Duodenal mucosa (tissue), 2 donors: ENCODE data around the gene CCL28.

Source experiments
- H3K27ac ChIP-seq: one replicate; pipeline ENCODE4 v1.7.0; 2013; ENCODE audit warnings: low read depth, low read length
- H3K27me3 ChIP-seq, 2 donors: one replicate each; pipeline ENCODE4 v1.7.0; 2013; ENCODE audit warnings: low read length in 2 of 2, control low read depth in 1 of 2; ENCODE audit not compliant: insufficient read depth in 2 of 2, control insufficient read depth in 1 of 2
- H3K36me3 ChIP-seq, 2 donors: one replicate each; pipeline ENCODE4 v1.7.0; 2013; ENCODE audit warnings: low read length in 2 of 2, control low read depth in 1 of 2; ENCODE audit not compliant: insufficient read depth in 2 of 2, control insufficient read depth in 1 of 2
- H3K4me1 ChIP-seq, 2 donors: one replicate each; pipeline ENCODE4 v1.7.0; 2013; ENCODE audit warnings: low read length in 2 of 2, control low read depth in 1 of 2; ENCODE audit not compliant: insufficient read depth in 2 of 2, control insufficient read depth in 1 of 2
- H3K4me3 ChIP-seq, 2 donors: one replicate each; pipeline ENCODE4 v1.7.0; 2013; ENCODE audit warnings: low read length in 2 of 2, low read depth in 1 of 2
- H3K9ac ChIP-seq, 2 donors: one replicate each; pipeline ENCODE4 v1.7.0; 2013; ENCODE audit warnings: low read length in 2 of 2, low read depth in 1 of 2
- H3K9me3 ChIP-seq, 2 donors: one replicate each; pipeline ENCODE4 v1.7.0; 2013; ENCODE audit warnings: low read length in 2 of 2, control low read depth in 1 of 2; ENCODE audit not compliant: control insufficient read depth in 1 of 2

The CCL28 gene

DNA sequence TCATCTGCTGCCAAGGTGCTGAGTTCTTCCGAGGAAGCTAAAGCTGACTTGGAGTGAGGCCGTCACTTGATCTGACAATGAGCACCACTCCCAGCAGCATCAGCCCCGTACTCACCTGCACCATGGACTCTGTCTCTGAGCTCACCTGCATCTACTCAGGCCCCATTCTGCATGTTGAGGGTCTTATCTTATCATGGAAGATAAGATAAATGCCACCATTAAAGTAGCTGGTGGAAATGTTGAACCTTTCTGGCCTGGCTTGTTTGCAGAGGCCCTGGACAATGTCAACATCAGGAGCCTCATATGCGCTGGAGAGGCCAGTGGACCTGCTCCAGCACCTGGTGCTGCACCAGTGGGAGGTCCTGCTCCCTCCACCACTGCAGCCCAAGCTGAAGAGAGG lies 64.0 kb downstream of the CCL28 start:
- Histone ChIP-seq H3K4me1 (no peaks in the 10 kb centered on the region), H3K9me3 (no peaks in the 10 kb centered on the region), H3K36me3 (no peaks in the 10 kb centered on the region), H3K27me3 (no peaks in the 10 kb centered on the region), H3K27ac (no peak overlapping the region), H3K4me3 (no peak overlapping the region), H3K9ac (no peak overlapping the region)

DNA sequence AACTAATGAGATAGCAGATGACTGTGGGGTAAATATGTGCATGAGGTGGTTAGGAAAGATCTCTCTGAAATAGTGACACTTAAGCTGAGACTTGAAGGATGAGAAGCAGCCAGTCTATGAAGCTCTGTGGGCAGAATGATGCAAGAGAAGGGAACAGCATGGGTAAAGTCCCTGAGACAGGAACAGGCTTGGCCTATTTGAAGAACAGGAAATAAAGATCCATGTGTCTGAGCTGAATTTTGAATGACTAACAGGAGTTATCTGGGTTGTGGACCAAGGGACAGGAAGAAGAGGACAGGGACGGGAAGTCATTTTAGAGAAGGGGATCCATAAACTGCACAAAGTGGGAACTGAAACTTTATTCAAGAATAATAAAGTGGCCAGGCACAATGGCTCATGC lies 73.3 kb downstream of the CCL28 start:
- Histone ChIP-seq H3K27ac (no peak overlapping the region), H3K4me3 (no peak overlapping the region), H3K4me1 (no peaks in the 10 kb centered on the region), H3K36me3 (no peaks in the 10 kb centered on the region), H3K9ac (no peak overlapping the region), H3K27me3 (no peaks in the 10 kb centered on the region), H3K9me3 (peaks cover 7 to 13% of the 10 kb centered on the region in 2 donors)

DNA sequence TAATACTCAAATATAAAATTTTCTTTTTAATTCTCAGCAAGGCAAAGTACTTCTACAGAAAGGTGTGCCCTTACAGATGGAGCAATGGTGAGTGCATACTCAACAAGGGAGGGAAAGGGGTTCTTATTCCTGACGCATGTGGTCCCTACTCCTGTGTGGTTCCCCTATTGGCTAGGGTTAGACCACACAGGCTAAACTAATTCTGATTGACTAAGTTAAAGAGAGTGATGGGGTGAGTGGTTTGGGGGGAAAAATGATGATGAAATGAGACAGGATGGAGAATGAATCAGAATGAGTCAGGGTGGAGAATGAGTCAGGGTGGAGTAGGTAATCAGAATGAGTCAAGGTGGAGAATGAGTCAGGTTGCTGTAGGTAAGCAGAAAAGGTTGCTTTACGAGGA lies 76.0 kb downstream of the CCL28 start:
- H3K27me3 ChIP-seq = no peaks in the 10 kb centered on the region
- H3K36me3 ChIP-seq = no peaks in the 10 kb centered on the region
- H3K9ac ChIP-seq = no peak overlapping the region
- H3K4me1 ChIP-seq = no peaks in the 10 kb centered on the region
- H3K4me3 ChIP-seq = no peak overlapping the region
- peaks cover 7 to 13% of the 10 kb centered on the region in 2 donors for H3K9me3 ChIP-seq
- no peak overlapping the region for H3K27ac ChIP-seq

DNA sequence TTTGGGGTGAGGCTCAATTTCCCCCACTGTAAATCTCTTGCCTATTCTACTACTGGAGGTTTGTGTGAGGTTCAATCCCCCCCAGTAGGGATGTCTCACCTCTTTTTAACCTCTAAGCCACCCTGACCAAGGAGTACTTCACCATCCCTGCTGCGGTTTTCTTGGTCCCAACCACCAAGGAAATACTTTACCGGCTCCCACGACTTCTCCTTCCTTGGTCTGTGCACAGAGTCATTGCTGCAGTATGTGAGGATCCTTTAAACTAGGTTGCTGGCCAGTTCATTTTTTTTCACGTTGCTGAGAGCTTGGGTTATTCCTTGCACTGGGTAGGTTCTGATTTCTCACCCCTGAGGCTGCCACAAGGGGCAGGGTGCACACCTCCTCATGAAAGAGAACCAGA lies 76.5 kb downstream of the CCL28 start:
- H3K27ac ChIP-seq = no peak overlapping the region
- peaks cover 3 to 10% of the 10 kb centered on the region in 2 donors for H3K9me3 ChIP-seq
- no peak overlapping the region for H3K4me3 ChIP-seq
- H3K36me3 ChIP-seq = no peaks in the 10 kb centered on the region
- no peaks in the 10 kb centered on the region for H3K4me1 ChIP-seq
- no peak overlapping the region for H3K9ac ChIP-seq
- H3K27me3 ChIP-seq = no peaks in the 10 kb centered on the region

GRCh38 chr5:43332401-43332800 lies 79.8 kb downstream of the CCL28 start:
- no peak overlapping the region for H3K27ac ChIP-seq
- no peaks in the 10 kb centered on the region for H3K36me3 ChIP-seq
- H3K9ac ChIP-seq = no peak overlapping the region
- no peaks in the 10 kb centered on the region for H3K4me1 ChIP-seq
- peaks cover 3 to 14% of the 10 kb centered on the region in 2 donors for H3K9me3 ChIP-seq
- no peaks in the 10 kb centered on the region for H3K27me3 ChIP-seq
- no peak overlapping the region for H3K4me3 ChIP-seq
